Activated T-helper 2 cell treated with anti-CD3 and anti-CD28 coated beads, Interferon-gamma antibody, Interleukin-2, Interleukin-4, amounts not matched to agents 10 μg/mL and 5 μg/mL and 100 μg/mL, durations not matched to agents 14 hours and 24 hours and 36 hours (primary cell): ENCODE results near the gene OSGIN1. TPM values are rescaled to one million over a fixed set of nuclear protein-coding genes. Genes with fewer than 3 reads are reported as not detected.

ENCODE experiments used
- DNase-seq: peaks from one replicate; pipeline ENCODE4 v3.0.0; 2021; ENCODE audit warnings: low spot score
- H3K27ac Mint-ChIP-seq: one replicate; pipeline ENCODE4 v1.8.0; 2021; ENCODE audit warnings: mixed read lengths
- H3K27me3 Mint-ChIP-seq: one replicate; pipeline ENCODE4 v1.8.0; 2021; ENCODE audit warnings: low read depth, mixed read lengths
- H3K36me3 Mint-ChIP-seq: one replicate; pipeline ENCODE4 v1.8.0; 2021; ENCODE audit warnings: low read depth, mixed read lengths
- H3K4me1 Mint-ChIP-seq: one replicate; pipeline ENCODE4 v1.8.0; 2021; ENCODE audit warnings: low read depth, mixed read lengths
- H3K4me3 Mint-ChIP-seq: one replicate; pipeline ENCODE4 v1.8.0; 2021; ENCODE audit warnings: low read depth, mild to moderate bottlenecking, moderate library complexity, mixed read lengths
- H3K9me3 Mint-ChIP-seq: one replicate; pipeline ENCODE4 v1.8.0; 2021; ENCODE audit warnings: mixed read lengths
- intact Hi-C: fragments of 100-400 bp; cut with micrococcal nuclease; formaldehyde crosslinking; loops from one replicate; pipeline ENCODE4 v1.15.1; 2023
- total RNA-seq: library from RNA; stranded (reverse); gene quantifications from 2 replicates; pipeline ENCODE4 v1.2.3, GENCODE V29; 2022

OSGIN1 gene
- total RNA-seq, 1 donor from 2014 or later, result 2.1 TPM

DNA sequence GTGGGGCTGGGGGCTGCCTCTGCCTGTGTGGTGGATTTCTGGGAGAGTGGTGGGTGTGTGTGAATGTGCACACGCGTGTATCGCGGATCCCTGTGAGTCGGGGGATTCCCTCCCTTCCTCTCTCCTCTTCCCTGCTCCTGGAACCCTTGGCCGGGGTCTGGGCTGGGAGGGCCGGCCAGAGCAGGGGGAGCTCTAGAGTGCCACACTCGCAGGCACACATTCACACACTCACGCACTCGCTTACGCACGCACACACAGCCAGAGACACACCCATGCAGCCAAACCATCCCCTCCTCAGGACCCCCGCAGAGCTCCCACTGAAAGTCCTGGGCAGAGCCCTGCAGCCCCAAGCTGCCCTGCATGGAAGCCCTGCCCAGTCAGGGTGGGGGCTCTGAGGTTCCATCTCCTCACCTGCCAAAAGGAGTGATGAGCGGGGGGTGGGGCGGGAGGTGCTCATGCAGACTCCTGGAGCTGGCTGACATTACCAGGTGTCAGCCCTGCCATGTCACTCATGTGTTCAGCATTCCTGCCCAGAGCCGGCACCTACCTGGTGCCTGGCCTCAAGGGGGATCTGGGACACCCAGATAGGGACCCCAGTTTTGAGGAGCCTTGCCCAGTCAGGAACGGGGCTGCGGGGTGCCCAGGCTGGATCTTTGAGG lies 16.9 kb downstream of the OSGIN1 start:
- intact Hi-C loops, result no loop called here
- H3K4me1 Mint-ChIP-seq, result no peaks in the 10 kb centered on the region
- DNase-seq, result no peak
- H3K27me3 Mint-ChIP-seq, result peaks cover 13% of the 10 kb centered on the region
- no peak overlapping the region for H3K27ac Mint-ChIP-seq
- H3K36me3 Mint-ChIP-seq, result no peaks in the 10 kb centered on the region
- no peak overlapping the region for H3K4me3 Mint-ChIP-seq
- H3K9me3 Mint-ChIP-seq, result no peaks in the 10 kb centered on the region

DNA sequence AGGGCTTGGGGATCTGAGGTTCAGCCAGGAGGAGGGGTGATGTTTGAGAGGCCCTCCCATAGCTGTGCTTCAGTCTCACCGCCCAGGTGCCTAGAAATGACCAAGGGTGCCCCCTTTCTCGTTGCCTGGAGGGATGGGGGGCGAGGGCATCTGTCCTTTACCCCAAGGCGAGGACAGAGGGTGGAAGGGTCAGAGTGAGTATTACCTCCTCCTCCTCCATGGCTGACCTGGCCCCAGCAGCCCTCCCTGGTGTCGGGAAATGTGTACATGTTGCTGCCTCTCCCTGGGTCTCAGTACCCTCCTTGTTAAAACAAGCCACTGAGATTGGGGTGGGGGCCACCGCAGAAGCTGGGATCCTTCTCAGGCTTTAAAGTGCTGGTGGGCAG lies 17.4 kb downstream of the OSGIN1 start:
- peaks cover 13% of the 10 kb centered on the region for H3K27me3 Mint-ChIP-seq
- DNase-seq, result no peak
- H3K27ac Mint-ChIP-seq, result no peak overlapping the region
- no peaks in the 10 kb centered on the region for H3K9me3 Mint-ChIP-seq
- no peak overlapping the region for H3K4me3 Mint-ChIP-seq
- no peaks in the 10 kb centered on the region for H3K36me3 Mint-ChIP-seq
- intact Hi-C loops, result no loop called here
- H3K4me1 Mint-ChIP-seq, result no peaks in the 10 kb centered on the region

DNA sequence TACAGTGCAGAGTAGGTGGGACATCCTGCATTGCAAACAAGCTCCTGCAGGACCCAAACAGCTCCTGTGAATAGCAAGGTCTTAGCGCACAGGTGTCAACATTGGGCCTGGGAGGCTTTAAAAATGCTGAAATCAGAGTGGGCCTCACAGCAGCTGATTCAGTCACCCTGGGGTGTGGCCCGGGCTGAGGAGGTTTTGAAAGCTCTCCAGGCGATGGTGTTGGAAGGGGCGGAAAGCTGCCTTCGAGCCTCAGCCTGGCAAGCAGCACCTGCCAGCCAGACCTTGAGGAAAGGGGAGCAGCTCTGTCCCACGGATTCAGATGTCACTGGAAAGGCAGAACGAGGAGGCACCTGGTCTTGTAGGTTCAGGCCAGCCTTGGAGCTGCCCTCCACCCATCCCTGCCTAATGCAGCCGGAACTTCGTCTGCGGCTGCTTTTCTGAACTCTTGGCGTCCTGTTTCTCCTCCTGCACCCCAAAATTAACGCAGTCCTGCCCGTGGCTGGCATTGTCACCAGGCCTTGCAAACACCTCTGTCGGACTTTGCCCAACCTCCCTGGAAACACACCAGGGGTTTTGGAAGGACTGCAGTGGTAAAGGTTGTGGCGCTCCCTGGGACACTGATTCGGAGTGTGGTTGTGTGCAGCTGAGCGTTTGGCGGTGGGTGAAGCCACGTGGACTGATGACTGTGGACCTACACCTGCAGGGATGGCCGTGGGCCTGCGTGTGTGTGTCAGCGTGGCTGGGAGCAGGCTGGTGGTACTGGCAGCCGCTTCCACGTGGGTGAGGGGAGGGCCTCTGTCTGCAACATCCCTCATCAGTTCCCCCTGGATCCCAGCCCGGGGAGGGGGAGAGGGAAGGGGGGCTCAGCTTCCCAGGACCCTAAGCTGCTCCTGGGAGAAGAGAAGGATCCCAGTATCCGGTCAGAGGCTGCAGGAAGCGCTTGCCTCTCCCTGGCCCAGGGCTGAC lies 18.4 kb downstream of the OSGIN1 start:
- DNase-seq, result no peak
- Mint-ChIP-seq H3K9me3 (no peaks in the 10 kb centered on the region), H3K4me1 (no peaks in the 10 kb centered on the region), H3K27ac (no peak overlapping the region), H3K36me3 (no peaks in the 10 kb centered on the region), H3K4me3 (no peak overlapping the region), H3K27me3 (peaks cover 13% of the 10 kb centered on the region)
- intact Hi-C loops, result no loop called here

DNA sequence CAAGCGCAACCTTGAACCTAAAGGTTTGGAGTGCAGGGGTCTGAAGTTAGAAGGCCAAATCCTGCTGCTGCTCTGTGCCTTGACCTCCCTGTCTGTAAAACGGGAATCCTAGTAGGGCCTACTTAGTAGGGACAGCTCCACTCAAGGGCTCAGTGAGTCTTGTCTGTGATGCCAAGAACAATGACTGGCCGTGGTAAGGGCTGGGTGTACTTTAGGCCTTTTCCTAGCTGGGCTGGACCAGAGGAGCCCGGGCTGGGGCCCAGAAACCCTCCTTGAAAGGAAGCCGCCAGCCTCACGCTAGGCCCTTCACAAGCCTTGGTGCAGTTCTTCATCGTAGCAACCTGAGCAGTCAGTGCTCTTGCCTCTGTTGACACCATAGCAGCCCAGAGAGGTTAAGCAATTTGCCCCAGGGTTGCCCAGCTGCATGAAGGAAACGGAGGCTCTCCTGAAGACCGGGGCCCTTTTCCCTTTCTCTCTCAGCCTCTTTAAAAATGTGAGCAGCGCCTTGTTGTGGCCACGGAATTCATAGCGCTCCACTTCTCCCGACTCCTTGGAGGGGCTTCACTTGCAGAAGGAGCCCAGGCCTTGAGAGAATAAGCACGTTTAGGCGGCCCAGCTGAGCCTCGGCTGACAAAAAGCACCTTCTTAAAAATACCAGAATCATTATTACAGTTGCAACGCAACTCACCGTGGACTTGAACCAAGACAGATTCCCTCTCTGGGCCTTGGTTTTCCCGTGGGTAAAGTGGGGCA lies 19.4 kb downstream of the OSGIN1 start:
- H3K9me3 Mint-ChIP-seq, result no peaks in the 10 kb centered on the region
- intact Hi-C loops, result no loop called here
- peaks cover 13% of the 10 kb centered on the region for H3K27me3 Mint-ChIP-seq
- no peak overlapping the region for H3K4me3 Mint-ChIP-seq
- no peaks in the 10 kb centered on the region for H3K4me1 Mint-ChIP-seq
- H3K36me3 Mint-ChIP-seq, result no peaks in the 10 kb centered on the region
- H3K27ac Mint-ChIP-seq, result no peak overlapping the region
- no peak for DNase-seq

DNA sequence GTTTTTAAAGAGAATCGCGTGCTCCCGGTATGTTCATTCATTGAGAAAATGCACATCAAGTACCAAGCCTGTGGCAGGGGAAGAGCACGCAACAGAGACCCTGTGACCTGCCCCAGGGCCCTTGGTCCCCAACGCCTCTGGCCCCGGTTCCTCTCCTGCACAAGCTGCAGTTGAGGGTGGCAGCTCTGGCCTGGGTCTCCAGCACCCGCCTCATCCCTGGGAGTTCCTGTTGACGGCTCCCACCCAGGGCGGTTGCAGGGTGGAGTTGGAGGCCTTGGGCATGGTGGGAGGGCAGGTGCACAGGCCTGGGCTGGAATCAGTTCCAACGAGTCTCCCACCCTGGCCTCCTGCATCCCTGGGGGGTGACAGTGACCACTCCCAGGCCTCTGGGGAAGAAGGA lies 20.0 kb downstream of the OSGIN1 start:
- DNase-seq, result no peak
- peaks cover 10% of the 10 kb centered on the region for H3K27me3 Mint-ChIP-seq

DNA sequence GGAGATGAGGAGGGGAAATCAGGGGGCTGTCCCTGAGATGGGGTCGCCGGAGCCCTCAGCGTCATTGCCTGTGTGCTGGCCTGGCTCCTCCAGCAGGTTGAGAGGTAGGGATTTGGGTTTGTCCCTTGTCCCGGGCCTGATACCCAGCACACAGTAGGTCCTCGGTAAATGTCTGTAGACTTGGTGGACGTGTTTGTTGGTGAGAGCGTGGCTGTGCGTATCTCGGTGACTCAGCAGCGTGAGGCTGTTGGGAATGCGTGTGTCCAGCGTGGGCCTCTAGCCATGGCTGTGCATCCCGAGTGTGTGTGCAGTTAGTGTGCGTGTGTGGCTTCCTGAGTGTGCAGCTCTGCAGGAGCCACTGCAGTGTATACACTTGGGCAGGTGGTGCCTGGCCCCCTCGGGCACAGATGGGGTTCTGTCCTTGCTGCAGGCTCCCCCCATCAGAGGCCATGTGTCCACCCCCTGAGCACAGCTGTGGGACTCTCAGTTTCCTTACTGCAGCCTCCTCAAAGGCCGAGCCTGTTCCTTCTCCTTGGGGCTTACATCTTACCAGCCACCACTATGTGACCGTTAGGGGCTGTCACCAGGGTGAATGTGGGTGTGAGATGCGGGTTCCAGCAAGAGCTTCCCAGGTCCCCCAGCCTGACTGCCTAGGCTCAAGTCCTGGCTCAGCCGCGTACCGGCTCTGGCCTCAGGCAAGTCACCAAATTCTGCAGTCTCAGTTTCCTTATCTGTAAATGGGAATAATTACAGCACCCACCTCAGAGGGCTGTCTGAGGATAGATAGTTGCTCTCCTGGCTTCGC lies 20.7 kb downstream of the OSGIN1 start:
- intact Hi-C loops, result no loop called here
- H3K4me3 Mint-ChIP-seq, result no peak overlapping the region
- H3K9me3 Mint-ChIP-seq, result peaks cover 4% of the 10 kb centered on the region
- DNase-seq, result no peak
- H3K36me3 Mint-ChIP-seq, result no peaks in the 10 kb centered on the region
- H3K27me3 Mint-ChIP-seq, result peaks cover 10% of the 10 kb centered on the region
- no peak overlapping the region for H3K27ac Mint-ChIP-seq
- H3K4me1 Mint-ChIP-seq, result no peaks in the 10 kb centered on the region

More for the DNA sequence above, 20.0 kb downstream of the OSGIN1 start:
- H3K4me1 Mint-ChIP-seq, result no peaks in the 10 kb centered on the region
- no peaks in the 10 kb centered on the region for H3K36me3 Mint-ChIP-seq
- no peak overlapping the region for H3K27ac Mint-ChIP-seq
- H3K4me3 Mint-ChIP-seq, result no peak overlapping the region
- no peaks in the 10 kb centered on the region for H3K9me3 Mint-ChIP-seq
- intact Hi-C loops, result no loop called here

DNA sequence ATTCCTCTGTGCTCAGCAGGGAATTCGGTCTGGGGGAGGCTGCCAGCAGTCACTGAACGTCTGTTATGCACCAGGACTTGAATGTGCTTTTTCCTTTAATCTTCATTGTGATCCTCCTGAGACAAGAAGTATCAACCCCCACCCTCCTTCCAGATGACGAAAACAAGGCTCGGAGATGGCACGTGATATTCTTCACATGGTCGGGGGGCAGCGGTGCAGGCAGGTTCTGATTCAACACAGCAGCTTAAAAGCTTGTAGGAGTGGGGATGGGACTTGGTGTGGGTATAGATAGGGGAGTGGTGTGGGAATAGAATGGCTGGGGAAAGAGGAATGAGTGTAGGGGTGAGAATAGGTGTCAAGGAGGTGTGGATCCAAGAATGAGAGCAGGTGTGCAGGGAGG lies 21.4 kb downstream of the OSGIN1 start:
- intact Hi-C loops, result no loop called here
- Mint-ChIP-seq H3K9me3 (peaks cover 7% of the 10 kb centered on the region), H3K4me1 (no peaks in the 10 kb centered on the region), H3K27me3 (peaks cover 6% of the 10 kb centered on the region), H3K27ac (no peak overlapping the region), H3K4me3 (no peak overlapping the region), H3K36me3 (no peaks in the 10 kb centered on the region)
- no peak for DNase-seq

DNA sequence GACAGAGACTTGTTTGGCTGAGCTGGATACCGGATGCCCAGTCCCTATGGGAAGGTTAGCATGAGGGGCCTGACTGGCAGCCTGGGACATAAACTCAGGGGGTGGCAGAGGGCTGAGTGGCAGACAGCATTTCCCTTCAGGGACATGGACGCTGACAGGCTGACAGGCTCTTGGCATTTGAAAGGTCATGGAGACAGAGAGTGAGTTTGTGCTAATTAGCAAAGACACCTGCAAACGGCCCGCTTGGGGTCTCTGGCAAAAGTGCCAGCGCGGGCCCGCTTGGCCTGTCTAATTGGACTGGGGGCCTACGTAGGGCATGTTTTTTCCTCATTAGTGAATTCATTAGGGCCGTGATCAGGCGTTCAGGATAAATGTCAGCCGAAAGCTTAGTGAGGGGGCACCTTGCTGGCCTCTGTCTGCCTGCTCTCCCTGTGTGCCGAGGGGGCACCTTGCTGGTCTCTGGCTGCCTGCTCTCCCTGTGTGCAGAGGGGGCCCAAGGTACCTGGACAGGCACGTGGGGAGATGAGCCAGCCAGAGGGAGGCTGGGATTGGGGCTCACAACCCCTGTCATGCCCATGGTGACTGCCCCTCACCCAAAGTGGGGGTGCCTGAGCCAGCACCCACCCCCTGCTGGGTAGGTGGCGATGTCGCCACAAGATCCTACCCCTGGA lies 22.7 kb downstream of the OSGIN1 start:
- H3K27ac Mint-ChIP-seq, result no peak overlapping the region
- no peaks in the 10 kb centered on the region for H3K36me3 Mint-ChIP-seq
- H3K4me3 Mint-ChIP-seq, result no peak overlapping the region
- peaks cover 7% of the 10 kb centered on the region for H3K9me3 Mint-ChIP-seq
- H3K27me3 Mint-ChIP-seq, result no peaks in the 10 kb centered on the region
- DNase-seq, result no peak
- H3K4me1 Mint-ChIP-seq, result no peaks in the 10 kb centered on the region
- intact Hi-C loops, result no loop called here

DNA sequence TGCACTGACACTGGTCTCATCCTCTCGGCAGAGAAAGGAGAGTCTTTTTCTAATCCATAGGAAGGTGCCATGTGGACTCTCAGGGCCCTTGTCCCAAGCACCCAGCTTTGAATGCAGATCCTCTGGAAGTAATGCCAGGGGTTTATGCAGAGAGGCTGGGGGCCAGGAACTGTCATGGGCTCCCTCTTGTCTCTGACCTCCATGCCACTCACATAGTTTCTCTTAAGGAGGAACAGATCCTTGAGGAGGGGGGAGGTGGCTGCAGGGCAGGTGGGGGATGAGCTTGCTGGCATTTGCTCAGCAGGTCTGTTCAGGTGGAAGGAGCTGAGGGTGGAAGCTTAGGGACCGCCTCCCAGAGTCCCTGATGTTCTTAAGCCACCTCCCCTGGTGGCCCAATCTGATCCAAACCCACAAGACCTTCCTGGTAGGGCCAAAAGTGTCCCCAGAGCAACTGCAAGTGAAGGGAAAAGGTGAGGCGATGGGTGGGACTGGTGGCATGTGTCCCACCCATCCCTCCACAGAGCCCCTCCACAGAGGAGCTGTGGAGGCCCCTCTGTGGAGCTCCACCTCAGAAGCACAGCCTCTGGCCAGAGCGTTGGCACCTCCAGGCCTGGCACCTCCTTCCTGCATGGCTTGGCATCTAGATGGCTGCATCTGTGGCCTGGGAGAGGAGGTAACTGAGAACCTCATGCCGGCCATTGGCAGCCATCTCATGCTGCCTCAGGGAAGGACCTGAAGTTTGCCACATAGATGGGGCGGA lies 24.2 kb downstream of the OSGIN1 start:
- intact Hi-C loops, result no loop called here
- no peaks in the 10 kb centered on the region for H3K4me1 Mint-ChIP-seq
- DNase-seq, result no peak

DNA sequence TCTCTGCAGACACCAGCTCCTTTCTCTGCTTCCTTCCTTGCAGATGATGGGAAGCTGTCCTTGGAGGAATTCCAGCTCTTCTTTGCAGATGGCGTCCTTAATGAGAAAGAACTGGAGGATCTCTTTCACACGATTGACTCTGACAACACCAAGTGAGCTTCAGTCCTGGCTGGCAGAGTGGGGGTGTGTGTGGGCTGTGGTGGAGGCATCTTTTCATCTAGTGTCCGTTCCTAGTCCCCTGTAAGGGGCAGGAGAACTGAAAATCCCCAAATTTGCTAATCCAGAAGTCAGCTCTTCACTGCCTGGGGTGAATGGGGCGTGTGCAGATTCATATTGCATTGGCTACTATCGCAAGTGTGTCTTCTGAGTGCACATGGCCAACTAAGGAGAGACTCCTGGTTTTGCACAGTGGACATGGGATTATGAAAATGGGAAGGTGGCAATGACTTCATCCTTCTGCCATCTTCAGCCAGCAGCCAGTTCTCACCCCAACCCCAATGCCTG lies 25.4 kb downstream of the OSGIN1 start:
- H3K36me3 Mint-ChIP-seq, result no peaks in the 10 kb centered on the region
- intact Hi-C loops, result no loop called here
- no peak for DNase-seq

More for the DNA sequence above, 24.2 kb downstream of the OSGIN1 start:
- Mint-ChIP-seq H3K4me3 (no peak overlapping the region), H3K9me3 (peaks cover 7% of the 10 kb centered on the region), H3K27me3 (no peaks in the 10 kb centered on the region), H3K36me3 (no peaks in the 10 kb centered on the region), H3K27ac (no peak overlapping the region)

GRCh38 chr16:83979441-83979840 lies 26.4 kb downstream of the OSGIN1 start:
- H3K27ac Mint-ChIP-seq, result no peak overlapping the region
- H3K4me3 Mint-ChIP-seq, result no peak overlapping the region
- intact Hi-C loops, result no loop called here
- H3K36me3 Mint-ChIP-seq, result no peaks in the 10 kb centered on the region
- H3K9me3 Mint-ChIP-seq, result peaks cover 7% of the 10 kb centered on the region
- DNase-seq, result no peak
- H3K4me1 Mint-ChIP-seq, result no peaks in the 10 kb centered on the region
- H3K27me3 Mint-ChIP-seq, result no peaks in the 10 kb centered on the region

More for the DNA sequence above, 25.4 kb downstream of the OSGIN1 start:
- Mint-ChIP-seq H3K9me3 (peaks cover 7% of the 10 kb centered on the region), H3K4me3 (no peak overlapping the region), H3K4me1 (no peaks in the 10 kb centered on the region), H3K27me3 (no peaks in the 10 kb centered on the region), H3K27ac (no peak overlapping the region)
